Activated CD4-positive, CD25-positive, alpha-beta regulatory T cell treated with anti-CD3 and anti-CD28 coated beads, Interleukin-2, amount 50 U/mL, for 72 hours (primary cell): Measurements from ENCODE around the gene GNG7.
"Not testable (repeated sequence)": the region's sequence is repeated elsewhere in the genome, so short reads cannot be mapped to it uniquely, and the experiment has no call there.

Experiments
- DNase-seq: peaks from one replicate; pipeline ENCODE4 v3.0.0; 2021

GNG7 gene

DNA sequence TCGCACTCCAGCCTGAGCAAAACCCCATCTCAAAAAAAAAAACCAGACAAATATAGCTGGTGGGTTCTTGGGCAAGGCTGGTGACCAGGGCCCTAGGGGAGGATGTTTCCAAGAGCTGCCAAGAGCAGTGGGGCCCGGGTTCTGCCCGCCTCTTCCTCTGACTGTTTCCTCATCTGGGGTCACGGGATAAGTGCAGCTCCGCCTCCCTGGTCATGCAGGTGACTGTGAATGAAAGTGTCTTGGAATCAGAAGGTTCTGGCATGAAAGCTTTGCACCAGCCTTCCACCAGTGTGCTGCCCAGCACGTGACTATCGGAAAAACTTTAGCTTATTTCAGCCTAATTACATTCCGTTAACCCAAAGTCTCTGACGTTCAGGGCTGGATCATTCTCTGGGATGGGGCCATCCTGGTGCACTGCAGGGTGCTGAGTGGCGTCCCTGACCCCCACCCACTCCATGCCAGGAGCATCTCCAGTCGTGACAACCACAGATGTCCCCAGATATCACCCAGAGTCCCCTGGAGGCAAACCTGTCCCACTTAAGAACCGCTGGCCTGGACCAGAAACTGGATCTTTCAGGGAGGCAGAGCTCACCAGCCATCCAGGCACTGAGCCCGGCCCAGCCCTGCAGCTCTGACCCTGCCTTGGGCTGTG lies 85.6 kb downstream of the GNG7 start:
- no peak for DNase-seq

DNA sequence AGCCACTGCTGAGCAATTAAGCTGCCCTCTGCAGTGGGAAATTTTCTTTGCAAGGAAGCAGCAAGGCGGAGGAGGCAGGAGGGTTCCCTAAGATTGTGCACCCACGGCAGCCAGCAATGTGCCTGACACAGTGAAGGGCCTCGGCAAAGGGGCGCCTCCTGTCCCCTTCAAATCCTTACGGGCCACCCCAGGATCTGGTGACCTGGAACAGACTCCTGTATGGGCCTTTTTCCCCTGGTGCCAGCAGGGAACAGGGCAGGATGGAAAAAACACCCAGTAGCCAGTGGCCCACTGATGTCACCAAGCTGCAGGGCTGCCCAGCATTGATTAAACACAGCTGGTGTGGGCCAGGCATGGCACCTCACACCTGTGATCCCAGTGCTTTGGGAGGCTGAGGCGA lies 86.7 kb downstream of the GNG7 start:
- no peak for DNase-seq

GRCh38 chr19:2613507-2614295 lies 88.8 kb downstream of the GNG7 start:
- peak; percentile 71 for DNase-seq

GRCh38 chr19:2612619-2613249 lies 89.8 kb downstream of the GNG7 start:
- DNase-seq = no peak

GRCh38 chr19:2611483-2612464 lies 90.7 kb downstream of the GNG7 start:
- DNase-seq = no peak

- peak; percentile 94 for DNase-seq
These were observed 91.6 kb downstream of the GNG7 start for GRCh38 chr19:2610637-2611482.

- no peak for DNase-seq
These were observed 92.9 kb downstream of the GNG7 start for GRCh38 chr19:2609389-2610116.

- DNase-seq = not testable (repeated sequence)
These were observed 93.5 kb downstream of the GNG7 start for GRCh38 chr19:2609034-2609388.

DNA sequence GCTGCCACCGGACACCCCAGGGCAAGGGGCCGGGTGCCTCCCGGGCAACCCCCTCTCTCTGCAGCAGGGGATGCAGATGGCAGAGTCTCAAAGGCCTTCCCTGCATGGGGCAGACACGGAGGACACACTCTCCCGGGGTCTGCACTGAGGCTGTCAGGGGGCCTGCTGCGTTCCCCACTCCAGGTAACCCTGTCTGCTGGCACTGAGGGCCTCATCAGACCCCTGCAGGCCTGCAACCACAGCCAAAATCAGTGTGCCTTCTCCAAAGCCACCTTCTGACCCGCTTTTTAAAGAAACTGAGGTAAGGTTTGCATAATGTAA lies 93.9 kb downstream of the GNG7 start:
- DNase-seq = no peak

- peak; percentile 79 for DNase-seq
These were observed 94.5 kb downstream of the GNG7 start for GRCh38 chr19:2607712-2608601.

DNA sequence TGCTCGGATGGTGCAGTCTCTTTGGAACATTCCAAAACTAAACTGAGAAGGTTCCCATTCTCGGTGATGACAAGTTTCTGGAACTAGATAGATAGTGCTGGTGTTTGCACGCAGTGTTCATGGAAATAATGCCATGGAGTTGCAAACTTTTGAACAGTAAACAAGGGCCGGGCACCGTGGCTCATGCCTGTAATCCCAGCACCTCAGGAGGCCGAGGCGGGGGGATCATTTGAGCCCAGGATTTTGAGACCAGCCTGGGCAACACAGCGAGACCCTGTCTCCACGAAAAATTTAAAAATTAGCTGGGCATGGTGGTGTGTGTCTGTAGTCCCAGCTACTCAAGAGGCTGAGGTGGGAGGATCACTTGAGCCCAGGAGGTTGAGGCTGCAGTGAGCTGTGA lies 95.7 kb downstream of the GNG7 start:
- DNase-seq = not testable (repeated sequence)

GRCh38 chr19:2605889-2606288 lies 96.6 kb downstream of the GNG7 start:
- DNase-seq = not testable (repeated sequence)

- no peak for DNase-seq
These were observed 97.7 kb downstream of the GNG7 start for GRCh38 chr19:2604747-2605329.

- DNase-seq = no peak
These were observed 99.2 kb downstream of the GNG7 start for GRCh38 chr19:2603334-2603733.

- no peak for DNase-seq
These were observed 99.9 kb downstream of the GNG7 start for GRCh38 chr19:2602391-2603181.

GRCh38 chr19:2600914-2601870 lies 101.3 kb downstream of the GNG7 start:
- DNase-seq = no peak

DNA sequence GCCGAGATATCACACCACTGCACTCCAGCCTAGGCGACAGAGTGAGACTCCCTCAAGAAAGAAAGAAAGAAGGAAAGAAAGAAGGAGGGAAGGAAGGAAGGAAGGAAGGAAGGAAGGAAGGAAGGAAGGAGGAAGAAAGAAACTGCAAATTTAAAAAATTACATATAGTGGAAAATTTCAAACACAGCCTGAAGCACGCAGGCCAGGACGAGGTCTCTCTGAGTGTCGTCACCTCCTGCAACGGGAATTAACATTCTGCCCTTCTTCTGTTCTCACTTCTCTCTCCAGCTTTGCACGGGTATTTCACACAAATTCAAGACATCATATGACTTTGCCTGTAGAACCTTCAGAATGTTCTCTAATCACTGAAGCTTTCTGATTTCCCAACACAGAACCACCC lies 108.2 kb downstream of the GNG7 start:
- DNase-seq = no peak

- DNase-seq = no peak
These were observed 109.7 kb downstream of the GNG7 start for GRCh38 chr19:2592824-2593223.
